ENCODE measurements around the gene SPTBN5.

- no peak for TF ChIP-seq CTCF (IDR thresholded peaks at IDR 0.05)
- TF ChIP-seq ZFX (IDR thresholded peaks at IDR 0.05; ENCODE audit: borderline replicate concordance), result no peak
These were observed 41.0 kb upstream of the SPTBN5 start for GRCh38 chr15:41934843-41935242.
